HG02678 (cell line): ENCODE results near the gene CHAF1B.

Experiments
- ATAC-seq: cut with Tn5 transposase; IDR thresholded peaks from one replicate; pipeline ENCODE4 v1.9.1; 2021; ENCODE audit warnings: mild to moderate bottlenecking, moderate library complexity; ENCODE audit not compliant: unreplicated experiment

The CHAF1B gene

DNA sequence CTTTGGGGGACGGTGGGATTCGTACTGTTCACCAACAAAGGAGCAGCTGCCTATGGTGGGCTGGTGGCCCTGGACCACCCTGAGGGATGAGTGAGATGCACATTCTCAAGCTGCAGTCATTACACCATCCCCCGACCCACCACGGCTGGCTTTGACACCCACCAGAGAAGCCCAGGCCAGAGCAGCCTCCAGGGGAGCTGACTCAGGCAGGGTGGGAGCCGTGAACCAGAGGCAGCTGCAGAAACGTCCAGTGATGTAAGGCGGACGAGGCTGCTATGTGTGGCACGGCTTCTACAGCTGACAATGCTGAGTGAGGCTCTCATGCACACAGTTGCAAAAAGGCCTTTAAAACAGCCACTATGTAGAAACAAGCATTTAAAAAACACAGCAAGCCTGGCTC, 40.1 kb downstream of the CHAF1B start:
- ATAC-seq: no peak

DNA sequence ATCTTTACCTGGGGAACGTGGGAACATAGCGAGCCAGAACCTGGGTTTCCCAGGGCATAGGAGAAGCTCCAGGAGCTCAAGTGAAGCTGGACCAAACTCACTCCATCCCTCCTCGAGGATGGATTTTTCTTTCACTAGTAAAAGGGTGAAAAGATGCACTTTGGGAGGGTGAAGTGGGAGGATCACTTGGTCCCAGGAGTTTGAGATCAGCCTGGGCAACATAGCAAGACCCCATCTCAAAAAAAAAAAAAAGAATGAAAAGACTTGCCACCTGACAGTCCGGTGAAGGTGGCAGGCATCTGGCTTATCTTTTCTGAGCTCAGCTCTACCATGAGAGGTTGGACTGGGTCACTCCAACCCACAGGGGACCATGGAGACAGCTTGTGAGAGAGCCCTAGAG, 42.3 kb downstream of the CHAF1B start:
- ATAC-seq: no peak

- ATAC-seq: no peak
Observed at GRCh38 chr21:36428761-36429432, 43.7 kb downstream of the CHAF1B start.

DNA sequence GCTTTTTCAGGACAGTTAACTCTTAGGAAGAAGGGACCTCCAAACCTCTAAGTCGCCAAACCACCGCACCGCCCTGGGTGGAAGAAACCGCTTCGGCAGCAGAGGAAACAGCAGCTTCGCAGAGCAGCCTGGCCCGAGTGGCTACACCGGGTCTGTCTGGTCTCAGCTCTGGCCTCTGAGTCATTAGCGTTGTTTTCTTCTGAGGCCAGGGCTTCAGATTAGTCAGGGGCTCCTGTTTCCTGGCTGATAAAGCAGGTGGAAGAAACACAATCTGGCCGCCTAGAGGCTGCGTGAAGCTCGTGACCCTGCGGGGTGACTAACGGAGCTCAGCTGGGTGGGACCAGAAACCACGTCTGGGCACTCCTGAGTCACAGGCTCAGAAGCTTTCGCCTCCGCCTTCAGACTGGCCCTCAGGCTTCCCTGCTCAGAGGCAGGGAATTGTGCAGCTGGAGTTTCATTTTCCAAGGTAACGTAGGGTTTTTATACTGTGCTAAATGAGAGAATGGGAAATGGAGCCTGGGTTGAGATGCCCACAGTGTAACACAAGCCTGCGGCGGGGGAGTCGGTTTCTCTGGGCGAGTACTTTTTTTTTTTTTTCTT, 44.9 kb downstream of the CHAF1B start:
- ATAC-seq: peak; percentile 81

GRCh38 chr21:36430841-36431240, 45.6 kb downstream of the CHAF1B start:
- no peak for ATAC-seq

- no peak for ATAC-seq
Observed at GRCh38 chr21:36431252-36431651, 46.1 kb downstream of the CHAF1B start.

DNA sequence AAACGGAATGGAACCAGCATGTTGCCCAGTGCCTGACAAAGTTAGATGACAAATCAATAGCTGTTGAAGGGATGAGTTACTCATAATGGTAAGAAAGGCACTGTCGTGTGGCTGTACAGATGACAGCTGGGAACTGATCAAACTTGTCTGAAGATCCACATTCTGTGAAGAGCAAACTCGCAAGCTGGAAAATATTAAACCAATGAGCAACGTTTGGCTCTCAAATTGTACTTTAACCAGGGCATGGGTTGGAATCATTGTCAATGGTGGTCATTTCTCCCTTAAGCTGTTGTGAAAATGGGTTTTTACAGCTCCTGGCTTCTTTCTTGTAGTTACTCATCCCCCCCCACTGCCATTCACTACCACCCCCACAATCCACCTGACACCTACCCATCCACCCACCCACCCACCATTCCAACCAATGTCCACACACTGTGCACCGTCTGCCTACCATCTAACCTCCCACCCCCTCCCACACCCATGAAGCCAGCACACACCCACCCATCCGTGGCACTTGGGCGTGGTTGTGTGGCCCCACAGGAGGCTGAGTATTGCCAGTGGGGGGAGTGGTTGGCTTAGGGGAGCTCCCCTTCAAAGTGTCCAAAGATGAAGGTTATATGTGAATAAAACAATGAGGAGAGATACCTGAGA, 48.0 kb downstream of the CHAF1B start:
- no peak for ATAC-seq

DNA sequence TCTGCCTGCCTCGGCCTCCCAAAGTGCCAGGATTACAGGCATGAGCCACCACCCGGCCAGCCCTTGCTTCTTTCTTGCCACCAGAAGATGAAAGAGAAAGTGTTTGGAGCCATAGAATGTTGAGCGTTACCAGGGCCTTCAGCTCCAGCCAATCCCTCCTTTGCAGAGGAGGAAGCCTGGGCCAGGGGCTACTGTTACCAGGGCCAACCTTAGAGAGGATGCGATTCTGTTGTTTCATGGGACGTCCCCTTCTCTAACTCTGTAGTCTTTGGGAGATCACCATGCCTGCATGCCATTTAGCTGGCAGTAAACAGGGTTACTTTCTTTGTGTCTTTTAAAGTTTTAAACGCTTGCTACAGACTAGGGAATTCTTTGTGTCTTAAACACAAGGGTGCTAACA, 49.0 kb downstream of the CHAF1B start:
- ATAC-seq: no peak

- ATAC-seq: no peak
Observed at GRCh38 chr21:36436829-36437744, 51.9 kb downstream of the CHAF1B start.

DNA sequence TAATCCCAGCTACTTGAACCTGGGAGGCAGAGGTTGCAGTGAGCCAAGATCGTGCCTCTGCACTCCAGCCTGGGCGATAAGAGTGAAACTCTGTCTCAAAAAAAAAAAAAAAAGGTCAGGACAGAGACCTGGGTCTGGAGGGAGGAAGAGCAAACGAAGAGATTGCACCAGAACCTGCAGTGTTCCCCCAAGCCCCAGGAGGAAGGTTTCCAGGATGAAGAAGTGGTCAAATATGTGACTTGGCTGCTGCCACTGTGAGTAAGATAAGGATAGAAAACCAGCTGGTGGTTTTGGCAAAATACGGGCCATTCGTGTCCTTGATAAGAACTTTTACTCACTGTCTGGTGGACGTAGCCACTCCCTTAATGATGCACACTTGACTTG, 52.5 kb downstream of the CHAF1B start:
- ATAC-seq: no peak

GRCh38 chr21:36441715-36442114, 56.5 kb downstream of the CHAF1B start:
- no peak for ATAC-seq

GRCh38 chr21:36446301-36446700, 61.1 kb downstream of the CHAF1B start:
- ATAC-seq: no peak

DNA sequence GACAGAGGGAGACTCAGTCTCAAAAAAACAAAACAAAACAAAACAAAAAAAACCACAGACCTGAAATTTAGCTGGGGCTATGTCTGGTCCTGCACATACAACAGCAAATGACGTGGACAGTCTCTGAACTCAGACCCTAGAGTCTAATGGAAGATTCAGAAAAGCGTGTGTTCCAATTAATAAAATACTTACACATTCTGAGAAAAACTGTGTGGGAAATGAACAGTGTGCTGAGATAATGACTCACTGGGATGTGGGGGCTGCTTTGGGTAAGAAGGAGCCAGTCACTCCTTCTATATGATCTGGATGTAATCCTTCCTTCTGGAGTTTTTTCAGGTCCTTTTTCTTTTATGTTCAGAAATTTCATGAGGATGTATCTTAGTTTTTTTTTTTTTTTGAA, 65.3 kb downstream of the CHAF1B start:
- ATAC-seq: no peak

DNA sequence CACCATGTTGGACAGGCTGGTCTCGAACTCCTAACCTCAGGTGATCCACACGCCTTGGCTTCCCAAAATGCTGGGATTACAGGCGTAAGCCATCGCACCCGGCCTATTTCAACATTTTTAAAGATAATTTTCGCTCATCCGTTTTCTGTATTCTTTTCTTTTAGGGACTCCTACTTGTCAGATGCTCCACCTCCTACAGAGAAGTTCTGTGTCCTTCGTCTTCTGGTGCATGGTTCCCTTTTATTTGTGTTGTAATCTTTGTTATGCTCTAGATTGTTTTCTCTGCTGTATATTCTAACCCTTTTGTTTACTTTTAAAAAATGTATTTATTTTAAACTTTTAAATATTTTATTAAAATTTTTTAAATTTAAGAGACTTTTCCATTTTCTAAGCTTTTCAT, 66.3 kb downstream of the CHAF1B start:
- ATAC-seq: no peak

DNA sequence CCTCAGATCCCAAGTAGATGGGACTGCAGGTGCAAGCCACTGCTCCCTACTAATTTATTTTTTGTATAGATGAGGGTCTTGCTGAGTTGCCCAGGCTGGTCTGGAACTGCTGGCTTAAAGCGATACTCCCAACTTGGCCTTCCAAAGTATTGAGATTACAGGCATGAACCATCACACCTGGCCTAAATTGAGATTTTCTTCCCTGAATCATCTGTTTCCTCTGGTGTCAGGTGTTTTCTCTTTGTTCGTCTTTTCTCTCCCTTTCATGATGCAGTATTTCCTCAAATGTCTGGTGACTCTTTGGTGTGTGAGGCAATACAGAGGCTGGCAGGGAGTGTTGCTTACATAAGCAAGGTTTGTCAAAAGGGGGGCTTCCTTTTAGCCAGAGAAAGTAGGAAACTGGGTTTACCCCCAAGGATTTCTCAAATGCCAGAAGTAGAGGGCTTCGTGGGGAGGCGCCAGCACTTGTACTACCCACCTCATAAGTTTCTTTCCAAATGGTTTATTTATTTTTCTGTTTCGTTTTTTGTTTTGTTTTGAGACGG, 67.2 kb downstream of the CHAF1B start:
- no peak for ATAC-seq

DNA sequence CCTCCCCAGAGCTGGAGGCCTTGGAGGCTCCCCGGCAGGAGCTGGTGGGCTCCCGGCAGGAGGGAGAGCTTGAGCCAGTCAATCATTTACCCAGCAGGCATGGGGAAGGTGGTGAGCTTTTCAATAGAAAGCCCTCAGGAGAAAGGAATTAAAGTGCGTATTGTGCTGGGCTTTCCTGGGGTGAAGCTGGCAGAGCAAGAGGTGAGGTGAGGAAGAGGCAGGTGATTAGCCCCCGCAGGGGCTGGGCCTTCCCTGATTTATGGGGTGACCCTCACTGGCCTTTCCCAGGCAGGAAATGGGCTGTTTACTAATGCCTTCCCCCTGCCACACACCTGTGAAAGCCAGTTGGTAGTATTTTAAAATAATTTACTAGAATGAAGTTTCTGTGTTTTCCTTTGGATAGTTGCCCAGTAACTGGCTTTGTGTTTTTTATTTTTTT, 68.9 kb downstream of the CHAF1B start:
- ATAC-seq: no peak

DNA sequence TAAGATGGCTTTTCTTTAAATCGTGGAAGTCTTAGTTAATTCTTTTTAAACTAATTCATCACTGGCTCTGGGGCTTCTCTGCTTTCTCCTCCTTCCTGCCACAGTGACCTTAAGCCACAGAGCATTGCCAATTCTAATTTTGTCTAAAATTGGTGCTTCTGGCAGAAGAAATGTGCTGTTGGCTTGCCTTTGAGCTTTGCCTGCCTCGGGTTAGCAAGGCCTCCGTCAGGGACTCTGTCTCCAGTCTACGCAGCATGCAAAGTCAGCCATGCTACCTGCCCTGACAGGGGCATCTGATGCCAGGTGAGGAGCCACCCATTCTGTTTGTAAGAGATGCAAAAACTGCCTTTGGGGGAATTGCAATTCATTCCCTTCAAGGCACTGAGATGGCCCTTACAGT, 69.5 kb downstream of the CHAF1B start:
- ATAC-seq: no peak

- ATAC-seq: no peak
Observed at GRCh38 chr21:36456729-36457414, 71.7 kb downstream of the CHAF1B start.

DNA sequence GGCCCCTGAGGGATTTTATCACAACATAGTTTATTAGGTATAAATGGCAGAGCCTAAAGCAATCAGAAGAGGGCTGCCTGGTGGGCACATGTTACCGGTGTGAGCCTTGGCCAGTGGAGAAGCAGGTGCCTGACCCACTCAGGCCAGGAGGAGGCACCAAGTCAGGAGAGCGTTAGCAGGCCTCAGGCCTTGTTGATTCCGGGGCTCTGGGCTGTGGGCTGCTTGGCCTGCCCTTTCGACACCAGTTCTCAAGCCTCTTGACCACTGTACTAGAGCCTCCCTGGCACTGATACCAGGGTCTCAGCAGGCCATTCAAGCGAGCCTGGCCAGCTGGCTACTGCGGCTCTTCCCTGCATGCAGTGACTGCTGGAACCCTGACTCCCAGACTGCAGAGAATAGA, 73.9 kb downstream of the CHAF1B start:
- no peak for ATAC-seq

- no peak for ATAC-seq
Observed at GRCh38 chr21:36460866-36461265, 75.7 kb downstream of the CHAF1B start.
